Transverse colon (tissue), 4 donors: ENCODE data around the gene SH3RF1. TPM values are rescaled to one million over a fixed set of nuclear protein-coding genes. Genes with fewer than 3 reads are reported as not detected.
"Not testable (repeated sequence)": the region's sequence is repeated elsewhere in the genome, so short reads cannot be mapped to it uniquely, and the experiment has no call there.

Experiments
- DNase-seq: peaks from one replicate; pipeline ENCODE4 v3.0.0-alpha.2; 2019
- H3K27ac ChIP-seq, 4 donors: fragments of 200-600 bp; sonication (generic); 2 replicates each; pipeline ENCODE4 v1.5.1; 2016 to 2018; ENCODE audit warnings: inconsistent platforms in 4 of 4
- H3K27me3 ChIP-seq: fragments of 200-600 bp; sonication (generic); 2 replicates; pipeline ENCODE4 v1.5.1; 2017; ENCODE audit warnings: inconsistent platforms
- H3K36me3 ChIP-seq, 4 donors: fragments of 200-600 bp; sonication (generic); 2 replicates each; pipeline ENCODE4 v1.5.1; 2017 to 2019; ENCODE audit warnings: inconsistent platforms in 4 of 4
- H3K4me1 ChIP-seq, 4 donors: fragments of 200-600 bp; sonication (generic); 2 replicates each; pipeline ENCODE4 v1.5.1; 2017 to 2020; ENCODE audit warnings: inconsistent platforms in 4 of 4
- H3K4me3 ChIP-seq, 4 donors: fragments of 200-600 bp; sonication (generic); 1 replicate in 1 of 4; 2 replicates in 3 of 4; pipeline versions ENCODE4 v1.5.1 to v1.6.1; 2017 to 2019; ENCODE audit warnings: inconsistent platforms in 4 of 4
- H3K9me3 ChIP-seq, 2 donors: fragments of 200-600 bp; sonication (generic); 2 replicates each; pipeline ENCODE4 v1.5.1; 2017 to 2019; ENCODE audit warnings: inconsistent platforms in 2 of 2
- CTCF ChIP-seq, 5 experiments: fragments of 200-600 bp in 3 of 5; fragments of 450-650 bp in 2 of 5; sonication (generic) in 3 of 5; IDR thresholded peaks; 1 replicate in 2 of 5; 2 replicates in 3 of 5; pipeline ENCODE4 v1.5.1; 2016 to 2017; ENCODE audit warnings: antibody characterized with exemption in 5 of 5, inconsistent platforms in 3 of 5, mild to moderate bottlenecking in 2 of 5, moderate library complexity in 1 of 5
- EP300 ChIP-seq: sonication (generic); formaldehyde crosslinking; IDR thresholded peaks from one replicate; pipeline ENCODE4 v1.6.1; 2017; ENCODE audit warnings: antibody characterized with exemption, low read depth
- POLR2A ChIP-seq: fragments of 450-650 bp; IDR thresholded peaks from one replicate; pipeline ENCODE4 v1.6.1; 2016; ENCODE audit warnings: antibody characterized with exemption, mild to moderate bottlenecking, moderate library complexity
- POLR2AphosphoS5 ChIP-seq, 3 donors: sonication (generic); formaldehyde crosslinking; IDR thresholded peaks; one replicate each; pipeline ENCODE4 v1.6.1; 2016; ENCODE audit warnings: antibody characterized with exemption in 3 of 3
- WGBS, 2 donors: methylation state at CpG; one replicate each; pipeline ENCODE4 v1.1.5; 2018; ENCODE audit warnings: low coverage in 1 of 2; 5-methylcytosine and 5-hydroxymethylcytosine counted together
- in situ Hi-C, 4 donors: fragments of 200-750 bp; cut with MboI; loops; one replicate each; pipeline versions ENCODE4 v1.15.0 to v1.15.1; 2017; ENCODE audit warnings: low sequenced_read_pairs in 3 of 4, low pct_ligation_motif_present in 1 of 4, low pct_unique_long_range_greater_than_20kb in 1 of 4
- intact Hi-C: fragments of 100-400 bp; cut with DNase I; formaldehyde crosslinking; loops from one replicate; pipeline ENCODE4 v1.15.1; 2023; ENCODE audit warnings: low total_unique reads
- total RNA-seq, 4 donors: library from RNA; depleted of rRNA; stranded (reverse); fragments of >200 nt; gene quantifications; one replicate each; pipeline ENCODE4 v1.1.0, GENCODE V29; 2016

The SH3RF1 gene
- total RNA-seq, 4 donors from 2014 or later, result 49.0 to 63.4 (median 54.3) TPM

GRCh38 chr4:169305173-169305572 lies 34.4 kb upstream of the SH3RF1 start:
- H3K27me3 ChIP-seq, result no peaks in the 10 kb centered on the region
- H3K9me3 ChIP-seq, result no peaks in the 10 kb centered on the region
- WGBS, 2 donors, result 0 to 58% methylated on average over 1 of the region's 1 CpG
- H3K4me3 ChIP-seq, result no peak overlapping the region
- TF ChIP-seq POLR2A (no peak), CTCF (IDR thresholded peaks at IDR 0.05) (no peak), EP300 (no peak), POLR2AphosphoS5 (IDR thresholded peaks at IDR 0.05) (no peak)
- H3K27ac ChIP-seq, result no peak overlapping the region
- intact Hi-C loops, result no loop called here
- DNase-seq, result no peak
- H3K36me3 ChIP-seq, result no peaks in the 10 kb centered on the region
- no peaks in the 10 kb centered on the region for H3K4me1 ChIP-seq
- in situ Hi-C loops, result loop anchor here in 1 of 4 donors (25.0 kb wide), 1 partner anchor 182 kb away; no protein-coding TSS in a partner anchor

- DNase-seq, result no peak
- in situ Hi-C loops (no loop called here), intact Hi-C loops (no loop called here)
- H3K27ac ChIP-seq, result no peak overlapping the region
- H3K4me1 ChIP-seq, result no peaks in the 10 kb centered on the region
- H3K9me3 ChIP-seq, result no peaks in the 10 kb centered on the region
- TF ChIP-seq EP300 (no peak), CTCF (IDR thresholded peaks at IDR 0.05) (no peak), POLR2A (no peak), POLR2AphosphoS5 (IDR thresholded peaks at IDR 0.05) (no peak)
- H3K4me3 ChIP-seq, result no peak overlapping the region
- no peaks in the 10 kb centered on the region for H3K27me3 ChIP-seq
- H3K36me3 ChIP-seq, result no peaks in the 10 kb centered on the region
These were observed 25.1 kb upstream of the SH3RF1 start for GRCh38 chr4:169295822-169296221.

GRCh38 chr4:169293343-169294176 lies 22.8 kb upstream of the SH3RF1 start:
- H3K9me3 ChIP-seq, result no peaks in the 10 kb centered on the region
- no peak for DNase-seq
- intact Hi-C loops, result no loop called here
- no peak for TF ChIP-seq CTCF (IDR thresholded peaks at IDR 0.05)
- no peak for TF ChIP-seq POLR2AphosphoS5 (IDR thresholded peaks at IDR 0.05)
- no peak for TF ChIP-seq EP300
- TF ChIP-seq POLR2A, result no peak
- H3K4me1 ChIP-seq, result no peaks in the 10 kb centered on the region
- no peak overlapping the region for H3K4me3 ChIP-seq
- WGBS, 2 donors, result 61 to 79% methylated on average over 2 to 6 of the region's 6 CpGs
- in situ Hi-C loops, result no loop called here
- H3K36me3 ChIP-seq, result no peaks in the 10 kb centered on the region
- H3K27me3 ChIP-seq, result no peaks in the 10 kb centered on the region
- H3K27ac ChIP-seq, result no peak overlapping the region

GRCh38 chr4:169287983-169288382 lies 17.2 kb upstream of the SH3RF1 start:
- H3K36me3 ChIP-seq, H3K27ac ChIP-seq, H3K4me3 ChIP-seq, H3K9me3 ChIP-seq, H3K27me3 ChIP-seq, intact Hi-C loops, H3K4me1 ChIP-seq, DNase-seq, in situ Hi-C loops: not testable (repeated sequence)
- WGBS, 2 donors, result 71 to 80% methylated on average over 1 to 3 of the region's 3 CpGs
